ENCODE data around the gene CLDN24.

CLDN24 gene

GRCh38 chr4:183284258-183284785 is 37.9 kb downstream of the CLDN24 start:
- DNase-seq (ENCODE audit: low read depth, low spot score), result no peak
- ChIA-PET POLR2A (no interaction called here), CTCF (interaction anchor here (1.2 to 4.2 kb wide), 4 partner anchors 23 to 346 kb away, joined by 4 to 18 read pairs (median 7); no protein-coding TSS in a partner anchor)
- H3K4me3 ChIP-seq (ENCODE audit: low read depth, low read length), result no peak overlapping the region
- no peak for TF ChIP-seq CTCF (IDR thresholded peaks at IDR 0.05; ENCODE audit: insufficient read depth, low read length, missing control alignments)

GRCh38 chr4:183276106-183276505 is 46.1 kb downstream of the CLDN24 start:
- POLR2A ChIA-PET, result no interaction called here
- CTCF ChIA-PET, result interaction anchor here (6.0 kb wide), 1 partner anchor 14 kb away, joined by 41 read pairs; no protein-coding TSS in a partner anchor
- no peak for DNase-seq (ENCODE audit: low read depth, low spot score)
- H3K4me3 ChIP-seq (ENCODE audit: low read depth, low read length), result no peak overlapping the region
- no peak for TF ChIP-seq CTCF (IDR thresholded peaks at IDR 0.05; ENCODE audit: insufficient read depth, low read length, missing control alignments)

GRCh38 chr4:183272384-183272783 is 49.8 kb downstream of the CLDN24 start:
- POLR2A ChIA-PET, result no interaction called here
- TF ChIP-seq CTCF (IDR thresholded peaks at IDR 0.05; ENCODE audit: insufficient read depth, low read length, missing control alignments), result no peak
- CTCF ChIA-PET, result interaction anchor here (0.6 to 6.0 kb wide), 5 partner anchors 9 to 797 kb away, joined by 3 to 41 read pairs (median 4); no protein-coding TSS in a partner anchor
- no peak overlapping the region for H3K4me3 ChIP-seq (ENCODE audit: low read depth, low read length)
- no peak for DNase-seq (ENCODE audit: low read depth, low spot score)

Data from AG04449 (cell line).